ENCODE results near the gene PLAGL2. TPM values are rescaled to one million over a fixed set of nuclear protein-coding genes. Genes with fewer than 3 reads are reported as not detected.

PLAGL2 gene
- total and polyA plus RNA-seq, 4 donors: 4.6 to 15.8 (median 12.9) TPM

GRCh38 chr20:32164984-32165735 is 42.4 kb downstream of the PLAGL2 start:
- Histone ChIP-seq H3K27ac (ENCODE audit: low read depth in 1 of 2, low read length in 1 of 2) (no peak overlapping the region), H3K27me3 (ENCODE audit: control insufficient read depth in 3 of 3, insufficient read depth in 3 of 3, low read length in 2 of 3) (no peaks in the 10 kb centered on the region), H3K4me3 (no peak overlapping the region), H3K9ac (ENCODE audit: insufficient read depth in 1 of 2, low read length in 2 of 2) (no peak overlapping the region), H3K9me3 (ENCODE audit: control insufficient read depth in 4 of 4, insufficient read depth in 3 of 4, low read length in 3 of 4) (no peaks in the 10 kb centered on the region), H3K36me3 (ENCODE audit: control insufficient read depth in 4 of 4, insufficient read depth in 4 of 4, low read length in 4 of 4) (peaks cover 13 to 42% (median 24%) of the 10 kb centered on the region in 4 donors), H3K4me1 (ENCODE audit: control insufficient read depth in 5 of 5, insufficient read depth in 5 of 5, low read length in 5 of 5) (peaks cover 0 to 12% (median 3%) of the 10 kb centered on the region in 5 donors)
- WGBS, 2 donors: 89 to 91% methylated on average over 21 of the region's 21 CpGs
- DNase-seq: no peak
- ATAC-seq (ENCODE audit: insufficient read depth, low FRiP score): no peak
- TF ChIP-seq, protein P1, sequence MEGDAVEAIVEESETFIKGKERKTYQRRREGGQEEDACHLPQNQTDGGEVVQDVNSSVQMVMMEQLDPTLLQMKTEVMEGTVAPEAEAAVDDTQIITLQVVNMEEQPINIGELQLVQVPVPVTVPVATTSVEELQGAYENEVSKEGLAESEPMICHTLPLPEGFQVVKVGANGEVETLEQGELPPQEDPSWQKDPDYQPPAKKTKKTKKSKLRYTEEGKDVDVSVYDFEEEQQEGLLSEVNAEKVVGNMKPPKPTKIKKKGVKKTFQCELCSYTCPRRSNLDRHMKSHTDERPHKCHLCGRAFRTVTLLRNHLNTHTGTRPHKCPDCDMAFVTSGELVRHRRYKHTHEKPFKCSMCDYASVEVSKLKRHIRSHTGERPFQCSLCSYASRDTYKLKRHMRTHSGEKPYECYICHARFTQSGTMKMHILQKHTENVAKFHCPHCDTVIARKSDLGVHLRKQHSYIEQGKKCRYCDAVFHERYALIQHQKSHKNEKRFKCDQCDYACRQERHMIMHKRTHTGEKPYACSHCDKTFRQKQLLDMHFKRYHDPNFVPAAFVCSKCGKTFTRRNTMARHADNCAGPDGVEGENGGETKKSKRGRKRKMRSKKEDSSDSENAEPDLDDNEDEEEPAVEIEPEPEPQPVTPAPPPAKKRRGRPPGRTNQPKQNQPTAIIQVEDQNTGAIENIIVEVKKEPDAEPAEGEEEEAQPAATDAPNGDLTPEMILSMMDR (IDR thresholded peaks at IDR 0.05; ENCODE audit: control extremely low read depth, extremely low read depth): no peak

- peaks cover 21 to 52% (median 28%) of the 10 kb centered on the region in 4 donors for H3K36me3 ChIP-seq (ENCODE audit: control insufficient read depth in 4 of 4, insufficient read depth in 4 of 4, low read length in 4 of 4)
- no peak for DNase-seq
Measured at GRCh38 chr20:32163951-32164350, 43.6 kb downstream of the PLAGL2 start.

GRCh38 chr20:32162351-32162750 is 45.2 kb downstream of the PLAGL2 start:
- no peak overlapping the region for H3K27ac ChIP-seq (ENCODE audit: low read depth in 1 of 2, low read length in 1 of 2)
- no peak overlapping the region for H3K4me3 ChIP-seq
- no peaks in the 10 kb centered on the region for H3K27me3 ChIP-seq (ENCODE audit: control insufficient read depth in 3 of 3, insufficient read depth in 3 of 3, low read length in 2 of 3)
- peaks cover 0 to 12% (median 0%) of the 10 kb centered on the region in 5 donors for H3K4me1 ChIP-seq (ENCODE audit: control insufficient read depth in 5 of 5, insufficient read depth in 5 of 5, low read length in 5 of 5)
- DNase-seq: peak; percentile 63 to 80 (median 69)
- no peak for ATAC-seq (ENCODE audit: insufficient read depth, low FRiP score)
- H3K36me3 ChIP-seq (ENCODE audit: control insufficient read depth in 4 of 4, insufficient read depth in 4 of 4, low read length in 4 of 4): peaks cover 21 to 66% (median 33%) of the 10 kb centered on the region in 4 donors
- no peaks in the 10 kb centered on the region for H3K9me3 ChIP-seq (ENCODE audit: control insufficient read depth in 4 of 4, insufficient read depth in 3 of 4, low read length in 3 of 4)
- TF ChIP-seq, protein P1 (IDR thresholded peaks at IDR 0.05; ENCODE audit: control extremely low read depth, extremely low read depth): no peak
- 84 to 89% methylated on average over 3 of the region's 3 CpGs for WGBS, 2 donors
- no peak overlapping the region for H3K9ac ChIP-seq (ENCODE audit: insufficient read depth in 1 of 2, low read length in 2 of 2)

More at GRCh38 chr20:32163951-32164350, 43.6 kb downstream of the PLAGL2 start:
- TF ChIP-seq, protein P1 (IDR thresholded peaks at IDR 0.05; ENCODE audit: control extremely low read depth, extremely low read depth): no peak
- Histone ChIP-seq H3K27ac (ENCODE audit: low read depth in 1 of 2, low read length in 1 of 2) (no peak overlapping the region), H3K4me3 (no peak overlapping the region), H3K9me3 (ENCODE audit: control insufficient read depth in 4 of 4, insufficient read depth in 3 of 4, low read length in 3 of 4) (no peaks in the 10 kb centered on the region), H3K27me3 (ENCODE audit: control insufficient read depth in 3 of 3, insufficient read depth in 3 of 3, low read length in 2 of 3) (no peaks in the 10 kb centered on the region), H3K4me1 (ENCODE audit: control insufficient read depth in 5 of 5, insufficient read depth in 5 of 5, low read length in 5 of 5) (peaks cover 0 to 12% (median 3%) of the 10 kb centered on the region in 5 donors), H3K9ac (ENCODE audit: insufficient read depth in 1 of 2, low read length in 2 of 2) (no peak overlapping the region)
- ATAC-seq (ENCODE audit: insufficient read depth, low FRiP score): no peak
- 66 to 78% methylated on average over 5 of the region's 5 CpGs for WGBS, 2 donors
